Non-pigmented ciliary epithelial cell (primary cell): Measurements from ENCODE around the gene CCNH.

Experiments used
- DNase-seq: peaks from one replicate; pipeline ENCODE4 v3.0.0-alpha.2; 2010; ENCODE audit warnings: low read depth

CCNH gene

DNA sequence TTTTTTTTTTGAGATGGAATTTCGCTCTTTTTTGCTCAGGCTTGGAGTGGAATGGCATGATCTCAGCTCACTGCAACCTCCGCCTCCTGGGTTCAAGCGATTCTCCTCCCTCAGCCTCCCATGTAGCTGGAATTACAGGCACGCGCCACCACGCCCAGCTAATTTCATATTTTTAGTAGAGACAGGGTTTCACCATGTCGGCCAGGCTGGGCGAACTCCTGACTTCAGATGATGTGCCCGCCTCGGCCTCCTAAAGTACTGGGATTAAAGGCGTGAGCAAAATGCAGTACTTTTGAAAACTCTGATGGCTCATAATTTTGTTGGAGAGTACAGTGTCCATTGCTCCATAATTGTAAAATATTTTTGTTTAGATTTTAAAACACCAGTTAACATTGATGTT lies 52.6 kb downstream of the CCNH start:
- no peak for DNase-seq

DNA sequence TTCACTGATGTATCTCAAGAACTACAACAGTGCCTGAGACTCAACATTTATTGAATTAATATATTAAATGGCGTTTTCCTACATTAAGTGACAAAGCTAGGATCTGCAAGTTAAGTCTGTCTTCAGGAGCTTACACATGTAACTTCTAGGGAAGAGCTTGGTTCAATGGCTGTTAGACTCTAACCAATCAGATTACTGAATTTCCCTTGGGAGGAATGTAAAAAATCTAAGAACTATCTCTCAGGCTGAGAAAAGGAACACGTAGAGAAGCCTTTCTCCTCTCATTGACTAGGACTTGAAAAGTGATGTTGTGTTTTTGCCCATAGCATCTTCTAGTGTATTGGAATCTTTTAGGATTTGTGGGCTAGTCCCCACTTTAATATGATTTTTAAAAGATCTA lies 53.6 kb downstream of the CCNH start:
- no peak for DNase-seq

DNA sequence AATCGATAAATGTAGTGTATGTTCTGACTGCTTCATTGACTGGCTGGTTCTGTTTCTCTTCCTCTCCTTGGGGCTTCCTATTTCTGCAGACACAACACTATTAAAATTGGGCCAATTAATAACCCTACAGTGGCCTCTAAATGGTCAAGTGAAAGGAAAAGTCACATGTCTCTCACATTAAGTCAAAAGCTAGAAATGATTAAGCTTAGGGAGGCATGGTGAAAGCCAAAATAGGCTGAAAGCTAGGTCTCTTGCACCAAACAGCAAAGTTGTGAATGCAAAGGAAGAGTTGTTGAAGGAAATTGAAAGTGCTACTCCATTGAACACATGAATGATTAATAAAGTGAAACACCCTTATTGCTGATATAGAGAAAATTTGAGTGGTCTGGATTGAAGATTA lies 58.2 kb downstream of the CCNH start:
- DNase-seq = no peak

DNA sequence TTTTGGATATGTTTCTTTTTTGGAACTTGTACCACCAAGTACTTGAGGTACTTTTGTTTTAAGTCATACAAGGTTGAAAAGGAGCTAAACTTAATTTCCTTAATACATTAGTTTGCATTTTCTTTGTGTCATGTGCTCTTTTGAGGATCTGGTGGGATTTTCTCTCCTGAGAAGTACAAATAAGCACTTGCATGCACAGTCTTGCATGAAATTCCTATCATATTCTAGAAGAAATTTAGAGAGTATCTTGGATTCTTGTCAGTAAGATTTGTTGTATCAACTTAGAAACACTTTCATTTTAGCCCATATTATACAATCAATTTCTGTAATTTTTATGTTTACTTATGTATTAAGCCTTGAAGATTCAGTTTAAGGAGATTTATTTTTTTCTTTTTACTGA lies 64.9 kb downstream of the CCNH start:
- DNase-seq = no peak

DNA sequence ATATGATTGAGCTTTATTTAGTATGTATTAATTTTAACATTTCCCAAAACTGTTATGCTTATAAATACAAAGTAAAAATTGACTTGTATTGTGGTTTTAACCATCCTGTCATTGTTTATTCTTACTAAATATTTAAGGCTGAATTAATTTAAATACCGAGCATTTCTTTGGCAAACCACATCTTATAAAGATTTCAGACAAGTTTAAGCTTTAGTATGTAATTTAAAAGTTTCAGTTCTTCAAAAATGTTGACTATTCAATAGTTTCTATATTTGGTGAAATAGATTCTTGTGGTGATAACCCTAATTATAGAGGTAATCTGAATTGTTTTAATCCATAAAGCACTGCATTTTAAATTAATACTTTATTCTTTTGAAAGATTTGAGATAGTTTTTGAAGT lies 65.5 kb downstream of the CCNH start:
- DNase-seq = no peak
